Choroid plexus epithelial cell (primary cell): ENCODE data around the gene PTCD3.
A peak's percentile ranks its signal among the peaks of the same experiment; 100 is the strongest.

ENCODE experiments used
- DNase-seq: peaks from one replicate; pipeline ENCODE4 v3.0.0-alpha.2; 2010; ENCODE audit warnings: low read depth
- H3K4me3 ChIP-seq: 2 replicates; pipeline ENCODE4 v1.5.1; 2011; ENCODE audit warnings: low read depth, mild to moderate bottlenecking, control low read depth, low read length, moderate library complexity
- CTCF ChIP-seq: conservative IDR thresholded peaks from 2 replicates; pipeline ENCODE4 v1.5.1; 2011; ENCODE audit warnings: low read depth, mild to moderate bottlenecking, control low read depth, inconsistent platforms, low read length, moderate library complexity

Gene PTCD3

GRCh38 chr2:86143307-86143706, 37.3 kb downstream of the PTCD3 start:
- no peak overlapping the region for H3K4me3 ChIP-seq
- DNase-seq, result peak; percentile 15
- TF ChIP-seq CTCF, result no peak

- no peak overlapping the region for H3K4me3 ChIP-seq
- DNase-seq, result no peak
- no peak for TF ChIP-seq CTCF
Measured at GRCh38 chr2:86143926-86144685, 38.1 kb downstream of the PTCD3 start.

GRCh38 chr2:86147793-86148192, 41.8 kb downstream of the PTCD3 start:
- DNase-seq, result no peak
- TF ChIP-seq CTCF, result no peak
- no peak overlapping the region for H3K4me3 ChIP-seq

- TF ChIP-seq CTCF, result no peak
- DNase-seq, result no peak
- H3K4me3 ChIP-seq, result no peak overlapping the region
Measured at GRCh38 chr2:86150502-86150901, 44.5 kb downstream of the PTCD3 start.

- DNase-seq, result no peak
- TF ChIP-seq CTCF, result no peak
- H3K4me3 ChIP-seq, result no peak overlapping the region
Measured at GRCh38 chr2:86157009-86157556, 51.0 kb downstream of the PTCD3 start.

- TF ChIP-seq CTCF, result no peak
- no peak for DNase-seq
- no peak overlapping the region for H3K4me3 ChIP-seq
Measured at GRCh38 chr2:86158286-86158685, 52.3 kb downstream of the PTCD3 start.

- no peak overlapping the region for H3K4me3 ChIP-seq
- TF ChIP-seq CTCF, result no peak
- no peak for DNase-seq
Measured at GRCh38 chr2:86160156-86160952, 54.3 kb downstream of the PTCD3 start.
